Sigmoid colon (tissue), 4 donors: ENCODE results near the gene VSIG2.

Source experiments
- EP300 ChIP-seq, 4 donors: sonication (generic); formaldehyde crosslinking; IDR thresholded peaks; one replicate each; pipeline ENCODE4 v1.6.1; 2017; ENCODE audit warnings: antibody characterized with exemption in 4 of 4
- POLR2A ChIP-seq, 2 donors: fragments of 450-650 bp; IDR thresholded peaks; one replicate each; pipeline ENCODE4 v1.6.1; 2016; ENCODE audit warnings: antibody characterized with exemption in 2 of 2, mild to moderate bottlenecking in 2 of 2, moderate library complexity in 2 of 2
- TF ChIP-seq, protein P1 (sequence below), 4 experiments: fragments of 450-650 bp in 3 of 4; fragments of 200-600 bp in 1 of 4; IDR thresholded peaks; one replicate each; pipeline ENCODE4 v1.5.1; 2016 to 2019; ENCODE audit warnings: antibody characterized with exemption in 4 of 4, mild to moderate bottlenecking in 3 of 4, moderate library complexity in 2 of 4

DNA sequence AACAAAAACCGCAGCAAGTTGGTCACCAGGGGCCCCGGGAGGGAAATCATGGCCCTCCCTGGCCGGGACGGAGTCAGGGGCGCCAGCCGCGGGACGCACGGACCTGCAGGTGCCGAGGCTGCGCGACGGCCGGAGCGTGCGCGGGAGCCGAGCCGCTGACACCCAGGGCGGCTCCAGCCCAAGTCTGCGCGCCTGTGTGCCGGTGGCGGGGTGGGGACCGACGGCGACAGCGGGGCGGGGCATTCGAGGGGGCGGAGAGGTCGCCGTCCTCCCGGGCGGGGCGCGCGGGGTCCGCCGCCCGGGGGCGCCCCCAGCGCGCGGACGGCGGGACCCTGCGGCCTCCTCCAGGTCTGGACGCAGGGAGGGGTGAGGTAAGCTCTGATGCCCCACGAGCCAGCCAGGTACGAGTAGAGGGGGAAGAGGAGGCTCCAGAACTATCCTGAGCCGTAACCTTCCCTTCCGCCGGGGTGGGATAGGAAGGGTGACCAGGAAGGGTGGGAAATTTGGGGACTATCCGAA, 10.1 kb upstream of the VSIG2 start, which contains the start of gene ESAM:
- TF ChIP-seq, protein P1, sequence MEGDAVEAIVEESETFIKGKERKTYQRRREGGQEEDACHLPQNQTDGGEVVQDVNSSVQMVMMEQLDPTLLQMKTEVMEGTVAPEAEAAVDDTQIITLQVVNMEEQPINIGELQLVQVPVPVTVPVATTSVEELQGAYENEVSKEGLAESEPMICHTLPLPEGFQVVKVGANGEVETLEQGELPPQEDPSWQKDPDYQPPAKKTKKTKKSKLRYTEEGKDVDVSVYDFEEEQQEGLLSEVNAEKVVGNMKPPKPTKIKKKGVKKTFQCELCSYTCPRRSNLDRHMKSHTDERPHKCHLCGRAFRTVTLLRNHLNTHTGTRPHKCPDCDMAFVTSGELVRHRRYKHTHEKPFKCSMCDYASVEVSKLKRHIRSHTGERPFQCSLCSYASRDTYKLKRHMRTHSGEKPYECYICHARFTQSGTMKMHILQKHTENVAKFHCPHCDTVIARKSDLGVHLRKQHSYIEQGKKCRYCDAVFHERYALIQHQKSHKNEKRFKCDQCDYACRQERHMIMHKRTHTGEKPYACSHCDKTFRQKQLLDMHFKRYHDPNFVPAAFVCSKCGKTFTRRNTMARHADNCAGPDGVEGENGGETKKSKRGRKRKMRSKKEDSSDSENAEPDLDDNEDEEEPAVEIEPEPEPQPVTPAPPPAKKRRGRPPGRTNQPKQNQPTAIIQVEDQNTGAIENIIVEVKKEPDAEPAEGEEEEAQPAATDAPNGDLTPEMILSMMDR (IDR thresholded peaks at IDR 0.05), result no peak
- TF ChIP-seq EP300 (IDR thresholded peaks at IDR 0.05) (no peak), POLR2A (IDR thresholded peaks at IDR 0.05) (no peak)
